Body of pancreas (tissue), 4 donors: ENCODE measurements around the gene SYK. TPM values are rescaled to one million over a fixed set of nuclear protein-coding genes. Genes with fewer than 3 reads are reported as not detected.

ENCODE experiments used
- ATAC-seq: fragments of 150-250 bp; one replicate; pipeline ENCODE4 v1.9.1; 2016
- DNase-seq, 4 donors: peaks; one replicate each; pipeline ENCODE4 v3.0.0-alpha.2; 2019
- H3K27ac ChIP-seq, 4 donors: fragments of 200-600 bp; sonication (generic); 1 replicate in 3 of 4; 2 replicates in 1 of 4; pipeline versions ENCODE4 v1.5.1 to v1.6.1; 2016 to 2019; ENCODE audit warnings: mild to moderate bottlenecking in 1 of 4, mixed read lengths in 1 of 4, moderate library complexity in 1 of 4
- H3K27me3 ChIP-seq, 2 donors: fragments of 200-600 bp; sonication (generic); one replicate each; pipeline ENCODE4 v1.6.0; 2016; ENCODE audit warnings: mild to moderate bottlenecking in 1 of 2
- H3K36me3 ChIP-seq, 2 donors: fragments of 200-600 bp; sonication (generic); replicated peaks in 1 of 2; 2 replicates each; pipeline ENCODE4 v1.5.1; 2016; ENCODE audit warnings: low read depth in 2 of 2; ENCODE audit not compliant: insufficient read depth in 1 of 2
- H3K4me1 ChIP-seq: fragments of 200-600 bp; sonication (generic); one replicate; pipeline ENCODE4 v1.6.0; 2016
- H3K4me3 ChIP-seq, 2 donors: fragments of 200-600 bp; sonication (generic); 1 replicate in 1 of 2; 2 replicates in 1 of 2; pipeline ENCODE4 v1.5.1; 2016 to 2019
- H3K9me3 ChIP-seq, 3 donors: fragments of 200-600 bp; sonication (generic); 1 replicate in 2 of 3; 2 replicates in 1 of 3; pipeline ENCODE4 v1.5.1; 2016
- CTCF ChIP-seq, 7 experiments: fragments of 450-650 bp in 4 of 7; fragments of 200-600 bp in 3 of 7; sonication (generic) in 3 of 7; IDR thresholded peaks; one replicate each; pipeline ENCODE4 v1.5.1; 2016 to 2019; ENCODE audit warnings: antibody characterized with exemption in 7 of 7
- POLR2A ChIP-seq, 3 donors: fragments of 450-650 bp; IDR thresholded peaks; one replicate each; pipeline ENCODE4 v1.6.1; 2016; ENCODE audit warnings: antibody characterized with exemption in 3 of 3, mild to moderate bottlenecking in 2 of 3
- WGBS, 2 donors: methylation state at CpG; one replicate each; pipeline ENCODE4 v1.1.5; 2017; 5-methylcytosine and 5-hydroxymethylcytosine counted together
- intact Hi-C: fragments of 100-400 bp; cut with DNase I; formaldehyde crosslinking; loops from one replicate; pipeline ENCODE4 v1.15.1; 2023
- total RNA-seq, 2 donors: library from RNA; depleted of rRNA; stranded (reverse); fragments of >200 nt; gene quantifications; one replicate each; pipeline ENCODE4 v1.1.0, GENCODE V29; 2016

The SYK gene
- total RNA-seq, 2 donors from 2014 or later, result 10.5 to 11.2 TPM

DNA sequence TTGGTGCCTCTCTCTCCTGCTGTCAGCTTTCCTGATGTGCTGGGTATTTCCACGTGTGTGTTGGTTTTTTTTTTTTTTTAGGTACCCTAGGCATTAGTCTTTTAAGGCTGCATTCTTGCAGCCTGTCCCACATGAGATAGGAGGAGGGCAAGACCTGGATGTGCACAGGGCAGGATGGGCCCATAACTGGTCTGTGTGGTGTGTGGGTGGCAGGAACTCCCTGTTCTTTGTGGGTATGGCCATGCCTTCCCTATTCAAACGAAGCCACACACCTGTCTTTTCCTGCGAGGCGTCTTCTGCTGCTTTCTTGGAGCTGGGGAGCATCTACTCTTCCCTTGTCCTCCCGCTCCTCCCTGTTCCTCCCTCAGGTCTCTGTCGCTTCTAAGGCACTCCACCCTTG is 6.8 kb downstream of the SYK start:
- WGBS, 2 donors, result 74 to 81% methylated on average over 6 of the region's 6 CpGs
- no peaks in the 10 kb centered on the region for H3K9me3 ChIP-seq

GRCh38 chr9:90808890-90809685 is 7.5 kb downstream of the SYK start:
- 81 to 85% methylated on average over 8 of the region's 8 CpGs for WGBS, 2 donors
- intact Hi-C loops, result no loop called here
- Histone ChIP-seq H3K9me3 (no peaks in the 10 kb centered on the region), H3K36me3 (no peaks in the 10 kb centered on the region), H3K27me3 (no peaks in the 10 kb centered on the region), H3K27ac (peak overlapping the region in 1 of 4 donors; percentile 30), H3K4me1 (peaks cover 11% of the 10 kb centered on the region), H3K4me3 (no peak overlapping the region)
- TF ChIP-seq CTCF (IDR thresholded peaks at IDR 0.05) (no peak), POLR2A (IDR thresholded peaks at IDR 0.05) (no peak)
- no peak for ATAC-seq
- peak in 1 of 4 donors; percentile 58 for DNase-seq

More for the DNA sequence above, 6.8 kb downstream of the SYK start:
- no peaks in the 10 kb centered on the region for H3K36me3 ChIP-seq
- peak overlapping the region in 1 of 4 donors; percentile 30 for H3K27ac ChIP-seq
- H3K4me1 ChIP-seq, result peaks cover 18% of the 10 kb centered on the region
- H3K27me3 ChIP-seq, result no peaks in the 10 kb centered on the region
- ATAC-seq (no peak), DNase-seq (no peak)
- intact Hi-C loops, result no loop called here
- TF ChIP-seq CTCF (IDR thresholded peaks at IDR 0.05), result no peak
- no peak for TF ChIP-seq POLR2A (IDR thresholded peaks at IDR 0.05)
- no peak overlapping the region for H3K4me3 ChIP-seq

- H3K4me3 ChIP-seq, result no peak overlapping the region
- H3K36me3 ChIP-seq, result no peaks in the 10 kb centered on the region
- intact Hi-C loops, result no loop called here
- DNase-seq (no peak), ATAC-seq (no peak)
- no peaks in the 10 kb centered on the region for H3K27me3 ChIP-seq
- H3K4me1 ChIP-seq, result no peaks in the 10 kb centered on the region
- no peak overlapping the region for H3K27ac ChIP-seq
- TF ChIP-seq CTCF (IDR thresholded peaks at IDR 0.05), result no peak
- no peak for TF ChIP-seq POLR2A (IDR thresholded peaks at IDR 0.05)
- 79 to 90% methylated on average over 4 of the region's 4 CpGs for WGBS, 2 donors
- no peaks in the 10 kb centered on the region for H3K9me3 ChIP-seq
Measured at GRCh38 chr9:90810691-90811090, 9.1 kb downstream of the SYK start.

DNA sequence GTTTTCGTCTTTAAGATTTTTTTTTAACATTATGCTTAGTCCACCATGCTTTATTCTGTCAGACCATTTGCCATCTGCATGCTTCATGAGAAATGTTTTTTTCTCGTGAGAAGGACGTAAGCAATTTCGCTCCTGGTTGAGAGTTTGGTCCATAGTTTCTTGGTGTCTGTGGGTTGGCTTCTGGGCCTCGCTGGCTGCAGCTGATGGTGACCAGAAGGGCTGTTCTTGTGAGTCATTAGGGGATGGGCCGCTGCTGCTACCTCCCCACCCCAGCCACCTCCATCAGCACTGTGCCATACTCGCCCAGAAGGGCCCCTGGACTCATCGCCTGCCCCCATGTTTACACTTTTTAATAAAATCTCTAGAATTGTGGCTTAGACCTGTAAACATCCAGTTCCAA is 11.4 kb downstream of the SYK start:
- Histone ChIP-seq H3K27me3 (no peaks in the 10 kb centered on the region), H3K4me3 (no peak overlapping the region), H3K36me3 (no peaks in the 10 kb centered on the region), H3K4me1 (no peaks in the 10 kb centered on the region), H3K27ac (no peak overlapping the region), H3K9me3 (no peaks in the 10 kb centered on the region)
- no peak for ATAC-seq
- intact Hi-C loops, result no loop called here
- TF ChIP-seq CTCF (IDR thresholded peaks at IDR 0.05), result no peak
- TF ChIP-seq POLR2A (IDR thresholded peaks at IDR 0.05), result no peak
- DNase-seq, result no peak
- 87 to 91% methylated on average over 8 of the region's 8 CpGs for WGBS, 2 donors

DNA sequence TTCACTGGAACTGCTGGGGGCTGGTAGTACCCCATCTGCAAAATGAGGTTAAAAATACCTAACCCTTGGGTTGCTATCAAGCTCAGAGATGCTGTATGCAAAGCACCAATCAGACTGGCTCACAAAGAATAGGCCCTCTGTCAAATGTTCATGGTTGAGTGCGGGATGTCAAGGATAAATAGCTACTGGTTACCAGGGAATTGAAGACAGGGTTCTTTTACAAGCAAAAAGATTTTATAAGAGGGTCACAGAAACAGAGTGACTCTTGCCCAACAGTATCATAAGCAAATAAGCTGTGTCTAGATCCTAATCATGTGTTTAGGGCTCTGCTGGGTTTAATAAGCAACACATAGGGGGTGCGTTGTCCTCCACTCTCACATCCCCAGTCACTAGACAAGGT is 11.9 kb downstream of the SYK start:
- Histone ChIP-seq H3K4me3 (no peak overlapping the region), H3K36me3 (no peaks in the 10 kb centered on the region), H3K9me3 (no peaks in the 10 kb centered on the region), H3K4me1 (peaks cover under 1% of the 10 kb centered on the region), H3K27me3 (no peaks in the 10 kb centered on the region), H3K27ac (no peak overlapping the region)
- DNase-seq, result no peak
- TF ChIP-seq POLR2A (IDR thresholded peaks at IDR 0.05), result no peak
- TF ChIP-seq CTCF (IDR thresholded peaks at IDR 0.05), result no peak
- no peak for ATAC-seq
- intact Hi-C loops, result no loop called here
- WGBS, 2 donors, result 54 to 91% methylated on average over 2 of the region's 2 CpGs
